Tibial nerve (tissue), 3 donors: ENCODE data around the gene RPGR.

ENCODE experiments used
- POLR2A ChIP-seq, 2 donors: fragments of 450-650 bp; IDR thresholded peaks; one replicate each; pipeline ENCODE4 v1.6.1; 2017; ENCODE audit warnings: antibody characterized with exemption in 2 of 2, mild to moderate bottlenecking in 2 of 2, moderate library complexity in 2 of 2
- TF ChIP-seq, protein P1 (sequence below), 5 experiments: fragments of 200-600 bp in 3 of 5; fragments of 450-650 bp in 2 of 5; sonication (generic) in 3 of 5; IDR thresholded peaks; one replicate each; pipeline ENCODE4 v1.5.1; 2016 to 2019; ENCODE audit warnings: antibody characterized with exemption in 5 of 5, mild to moderate bottlenecking in 3 of 5, moderate library complexity in 2 of 5

DNA sequence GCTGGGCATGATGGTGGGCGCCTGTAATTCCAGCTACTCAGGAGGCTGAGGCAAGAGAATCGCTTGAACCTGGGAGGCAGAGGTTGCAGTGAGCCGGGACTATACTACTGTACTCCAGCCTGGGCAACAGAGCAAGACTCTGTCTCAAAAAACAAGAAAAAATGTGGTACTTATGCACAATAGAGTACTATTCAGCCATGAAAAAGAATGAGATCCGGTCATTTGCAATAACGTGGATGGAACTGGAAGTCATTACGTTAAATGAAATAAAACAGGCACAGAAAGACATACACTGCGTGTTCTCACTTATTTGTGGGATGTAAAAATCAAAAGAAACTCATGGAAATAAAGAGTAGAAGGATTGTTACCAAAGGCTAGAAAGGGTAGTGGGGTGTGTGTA lies 12.1 kb downstream of the RPGR start:
- TF ChIP-seq, protein P1, sequence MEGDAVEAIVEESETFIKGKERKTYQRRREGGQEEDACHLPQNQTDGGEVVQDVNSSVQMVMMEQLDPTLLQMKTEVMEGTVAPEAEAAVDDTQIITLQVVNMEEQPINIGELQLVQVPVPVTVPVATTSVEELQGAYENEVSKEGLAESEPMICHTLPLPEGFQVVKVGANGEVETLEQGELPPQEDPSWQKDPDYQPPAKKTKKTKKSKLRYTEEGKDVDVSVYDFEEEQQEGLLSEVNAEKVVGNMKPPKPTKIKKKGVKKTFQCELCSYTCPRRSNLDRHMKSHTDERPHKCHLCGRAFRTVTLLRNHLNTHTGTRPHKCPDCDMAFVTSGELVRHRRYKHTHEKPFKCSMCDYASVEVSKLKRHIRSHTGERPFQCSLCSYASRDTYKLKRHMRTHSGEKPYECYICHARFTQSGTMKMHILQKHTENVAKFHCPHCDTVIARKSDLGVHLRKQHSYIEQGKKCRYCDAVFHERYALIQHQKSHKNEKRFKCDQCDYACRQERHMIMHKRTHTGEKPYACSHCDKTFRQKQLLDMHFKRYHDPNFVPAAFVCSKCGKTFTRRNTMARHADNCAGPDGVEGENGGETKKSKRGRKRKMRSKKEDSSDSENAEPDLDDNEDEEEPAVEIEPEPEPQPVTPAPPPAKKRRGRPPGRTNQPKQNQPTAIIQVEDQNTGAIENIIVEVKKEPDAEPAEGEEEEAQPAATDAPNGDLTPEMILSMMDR (IDR thresholded peaks at IDR 0.05) = no peak
- no peak for TF ChIP-seq POLR2A (IDR thresholded peaks at IDR 0.05)
